HUES64 (cell line): ENCODE results near the gene NLRC5.
"Not testable (repeated sequence)": the region's sequence is repeated elsewhere in the genome, so short reads cannot be mapped to it uniquely, and the experiment has no call there.

Source experiments
- H3K27ac ChIP-seq: 2 replicates; pipeline ENCODE4 v1.7.0; 2013; ENCODE audit warnings: low read depth, low read length, inconsistent platforms
- H3K27me3 ChIP-seq: 2 replicates; pipeline ENCODE4 v1.6.1; 2013; ENCODE audit warnings: mild to moderate bottlenecking, low read length; ENCODE audit not compliant: insufficient read depth
- H3K36me3 ChIP-seq: 2 replicates; pipeline ENCODE4 v1.6.1; 2013; ENCODE audit warnings: mild to moderate bottlenecking, low read length; ENCODE audit not compliant: insufficient read depth
- H3K4me1 ChIP-seq: 2 replicates; pipeline ENCODE4 v1.6.1; 2013; ENCODE audit warnings: mild to moderate bottlenecking, low read length, moderate library complexity; ENCODE audit not compliant: insufficient read depth
- H3K4me3 ChIP-seq: 2 replicates; pipeline ENCODE4 v1.5.1; 2013; ENCODE audit warnings: mild to moderate bottlenecking, low read length, moderate library complexity
- H3K9ac ChIP-seq: 2 replicates; pipeline ENCODE4 v1.6.1; 2013; ENCODE audit warnings: mild to moderate bottlenecking, low read depth, low read length
- H3K9me3 ChIP-seq: 2 replicates; pipeline ENCODE4 v1.6.1; 2013; ENCODE audit warnings: low read depth, low read length; ENCODE audit not compliant: insufficient read depth
- WGBS: fragments of 150-250, 120-280 bp; methylation state at CpG from one replicate; pipeline ENCODE4 v1.1.7; 2013; ENCODE audit warnings: missing lambda C conversion rate; 5-methylcytosine and 5-hydroxymethylcytosine counted together

Gene NLRC5

DNA sequence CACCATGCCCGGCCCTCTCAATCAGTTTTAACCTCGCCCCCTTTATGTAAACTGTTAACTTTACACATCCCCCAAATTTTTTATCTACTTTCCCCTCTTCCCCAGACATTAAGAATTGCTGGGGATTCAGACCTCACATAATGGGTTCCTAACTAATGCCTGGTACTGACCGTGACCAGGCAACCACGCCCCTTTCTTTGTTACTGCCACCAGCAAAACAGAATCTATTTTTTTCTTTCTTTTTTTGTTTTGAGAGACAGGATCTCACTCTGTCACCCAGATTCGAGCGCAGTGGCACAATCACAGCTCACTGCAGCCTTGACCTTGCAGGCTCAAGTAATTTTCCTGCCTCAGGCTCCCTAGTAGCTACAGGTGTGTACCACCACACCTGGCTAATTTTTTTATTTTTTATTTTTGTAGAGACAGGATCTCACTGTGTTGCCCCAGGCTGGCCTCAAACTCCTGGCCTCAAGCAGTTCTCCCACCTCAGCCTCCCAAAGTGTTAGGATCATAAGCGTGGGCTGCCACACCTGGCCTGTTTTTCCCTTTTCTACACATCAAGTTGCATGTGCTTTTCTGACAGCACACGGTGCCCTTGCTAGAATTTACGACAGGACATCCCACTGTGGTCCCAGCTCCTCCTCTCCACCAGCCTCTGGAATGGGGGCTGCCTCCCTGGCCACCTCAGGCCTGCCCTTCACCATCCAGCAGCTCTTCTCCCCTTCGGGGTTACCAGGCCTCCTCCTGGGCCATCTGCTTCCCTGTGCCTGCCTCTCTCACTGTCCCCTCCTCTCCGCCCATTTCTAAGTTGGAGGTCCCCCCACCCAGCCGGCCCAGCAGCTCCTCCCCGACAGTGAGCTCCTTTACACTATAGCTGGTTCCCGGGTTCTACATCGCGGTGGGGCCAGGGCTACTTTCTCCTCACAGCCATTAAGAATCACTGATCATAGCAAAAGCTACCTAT lies 113.8 kb downstream of the NLRC5 start:
- Histone ChIP-seq H3K27me3 (no peaks in the 10 kb centered on the region), H3K27ac (no peak overlapping the region)

DNA sequence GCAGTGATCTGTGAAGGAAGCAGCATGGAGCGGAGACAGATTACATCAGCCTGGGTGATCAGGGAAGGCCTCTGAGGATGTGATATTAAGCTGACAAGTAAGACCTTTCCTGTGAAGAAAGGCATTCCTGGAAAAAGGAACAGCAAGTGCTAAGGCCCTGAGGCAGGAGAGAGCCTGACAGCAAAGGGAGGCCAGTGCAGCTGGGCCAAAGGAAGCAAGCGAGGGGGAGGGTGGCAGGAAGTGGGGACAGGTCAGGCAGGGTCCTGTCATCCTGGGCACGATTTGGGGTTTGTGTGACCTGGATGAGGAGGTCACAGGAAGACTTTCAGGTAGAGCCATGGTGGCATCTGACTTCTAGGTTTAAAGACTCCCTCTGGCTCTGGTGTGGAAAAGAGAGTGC lies 115.3 kb downstream of the NLRC5 start:
- no peaks in the 10 kb centered on the region for H3K9me3 ChIP-seq
- no peaks in the 10 kb centered on the region for H3K36me3 ChIP-seq
- H3K4me1 ChIP-seq = peaks cover 3% of the 10 kb centered on the region; the same call in 1 of the 2 replicates
- no peaks in the 10 kb centered on the region for H3K27me3 ChIP-seq
- H3K4me3 ChIP-seq = no peak overlapping the region
- no peak overlapping the region for H3K27ac ChIP-seq
- H3K9ac ChIP-seq = no peak overlapping the region
- 86% methylated on average over 3 of the region's 3 CpGs for WGBS

More for the DNA sequence above, 113.8 kb downstream of the NLRC5 start:
- Histone ChIP-seq H3K4me3 (no peak overlapping the region), H3K4me1 (peaks cover 3% of the 10 kb centered on the region; the same call in 1 of the 2 replicates), H3K9ac (no peak overlapping the region), H3K9me3 (no peaks in the 10 kb centered on the region), H3K36me3 (no peaks in the 10 kb centered on the region)
- WGBS = 68% methylated on average over 16 of the region's 16 CpGs

DNA sequence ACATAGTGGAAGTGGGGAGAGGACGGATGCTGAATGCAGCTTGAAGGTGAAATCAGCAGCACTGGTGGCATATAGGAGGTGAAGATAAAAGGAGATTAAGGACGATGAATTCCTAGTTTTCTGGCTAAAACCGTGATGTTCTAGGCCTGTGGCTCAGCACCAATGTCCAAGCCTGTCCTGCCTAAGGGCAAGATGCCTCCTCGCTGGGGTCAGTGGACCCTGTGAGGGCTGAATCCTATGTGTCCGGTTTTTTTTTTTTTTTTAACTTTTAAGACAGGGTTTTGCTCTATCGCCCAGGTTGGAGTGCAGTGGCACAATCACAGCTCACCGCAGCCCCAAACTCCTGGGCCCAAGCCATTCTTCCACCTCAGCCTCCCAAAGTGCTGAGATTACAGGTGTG lies 115.8 kb downstream of the NLRC5 start:
- Histone ChIP-seq H3K9ac (no peak overlapping the region), H3K27me3 (no peaks in the 10 kb centered on the region), H3K4me3 (no peak overlapping the region), H3K9me3 (no peaks in the 10 kb centered on the region), H3K36me3 (no peaks in the 10 kb centered on the region), H3K27ac (no peak overlapping the region), H3K4me1 (peaks cover 3% of the 10 kb centered on the region; the same call in 1 of the 2 replicates)
- 92% methylated on average over 7 of the region's 7 CpGs for WGBS

DNA sequence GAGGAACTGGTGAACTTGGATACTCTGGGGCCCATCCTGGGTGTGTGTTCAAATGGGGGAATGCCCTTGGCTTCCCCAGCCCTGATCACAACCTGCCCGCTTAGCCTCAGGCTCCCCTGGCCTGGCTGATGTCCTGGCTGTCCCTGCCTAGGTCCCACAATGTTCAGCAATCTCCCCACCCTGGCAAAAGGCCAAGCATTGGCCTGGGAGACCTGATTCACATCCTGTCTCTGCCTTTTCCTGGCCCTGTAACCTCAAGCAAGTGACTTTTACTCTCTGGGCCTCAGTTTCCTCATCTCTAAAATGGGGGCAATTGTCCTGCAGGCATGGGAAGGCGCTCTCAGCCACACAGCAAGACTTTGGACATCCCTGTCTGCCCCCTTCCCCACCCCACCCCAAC lies 117.4 kb downstream of the NLRC5 start:
- H3K9me3 ChIP-seq = no peaks in the 10 kb centered on the region
- no peaks in the 10 kb centered on the region for H3K36me3 ChIP-seq
- H3K9ac ChIP-seq = no peak overlapping the region
- no peak overlapping the region for H3K27ac ChIP-seq
- 88% methylated on average over 2 of the region's 2 CpGs for WGBS
- H3K4me1 ChIP-seq = peaks cover 3% of the 10 kb centered on the region; the same call in 1 of the 2 replicates
- no peak overlapping the region for H3K4me3 ChIP-seq
- no peaks in the 10 kb centered on the region for H3K27me3 ChIP-seq

DNA sequence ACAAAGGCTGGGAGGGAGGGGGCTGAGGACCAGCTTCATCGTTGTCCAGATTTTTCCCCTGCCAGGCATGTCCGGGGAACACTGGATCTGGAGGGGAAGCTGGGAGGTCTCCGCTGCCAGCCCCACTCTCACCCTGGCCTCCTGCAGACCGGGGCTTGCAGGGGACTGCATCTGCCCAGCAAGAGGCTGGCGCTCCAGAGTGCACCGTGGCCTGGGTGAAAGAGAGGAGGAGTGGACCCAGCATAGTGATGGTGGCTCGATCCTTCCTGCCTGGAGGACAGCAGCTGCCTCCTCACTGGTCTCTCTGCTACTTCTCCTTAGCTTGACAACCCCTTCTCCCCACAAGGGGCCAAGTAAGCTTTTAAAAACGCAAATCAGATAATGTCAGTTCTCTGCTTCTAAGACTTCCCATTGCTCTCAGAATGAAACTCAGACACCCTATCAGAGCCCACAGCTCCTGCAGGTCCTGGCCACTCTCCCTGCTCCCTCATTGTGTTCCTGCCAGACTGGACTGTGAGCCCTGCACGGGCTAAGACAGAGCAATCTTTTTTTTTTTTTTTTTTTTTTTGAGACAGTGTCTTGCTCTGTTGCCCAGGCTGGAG lies 118.1 kb downstream of the NLRC5 start:
- no peak overlapping the region for H3K4me3 ChIP-seq
- no peaks in the 10 kb centered on the region for H3K9me3 ChIP-seq
- WGBS = 82% methylated on average over 9 of the region's 9 CpGs
- H3K36me3 ChIP-seq = no peaks in the 10 kb centered on the region
- H3K4me1 ChIP-seq = peaks cover 3% of the 10 kb centered on the region; the same call in 1 of the 2 replicates
- no peak overlapping the region for H3K9ac ChIP-seq
- H3K27ac ChIP-seq = no peak overlapping the region
- no peaks in the 10 kb centered on the region for H3K27me3 ChIP-seq

DNA sequence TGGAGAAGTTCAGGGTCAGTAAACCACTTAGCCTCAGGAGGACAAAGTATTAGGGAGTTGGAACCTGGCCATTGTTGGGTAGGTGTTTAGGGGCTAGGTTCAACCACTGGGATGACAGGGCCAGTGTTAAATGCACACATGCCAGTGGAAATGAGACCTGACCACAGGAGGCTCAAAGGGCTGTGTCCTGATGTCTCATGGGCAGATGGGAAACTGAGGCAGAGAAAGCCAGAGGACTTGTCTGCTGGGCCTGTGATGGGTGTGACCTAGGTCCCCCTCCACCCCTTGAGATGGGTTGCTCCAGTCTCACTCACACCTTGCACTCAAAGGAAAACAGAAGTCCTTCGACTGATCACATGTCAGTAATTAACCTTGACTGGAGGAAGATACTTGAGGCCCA lies 119.1 kb downstream of the NLRC5 start:
- no peaks in the 10 kb centered on the region for H3K9me3 ChIP-seq
- no peak overlapping the region for H3K27ac ChIP-seq
- no peak overlapping the region for H3K9ac ChIP-seq
- H3K36me3 ChIP-seq = no peaks in the 10 kb centered on the region
- no peak overlapping the region for H3K4me3 ChIP-seq
- 94% methylated on average over 1 of the region's 1 CpG for WGBS
- no peaks in the 10 kb centered on the region for H3K27me3 ChIP-seq
- peaks cover 1% of the 10 kb centered on the region; the same call in 1 of the 2 replicates for H3K4me1 ChIP-seq

DNA sequence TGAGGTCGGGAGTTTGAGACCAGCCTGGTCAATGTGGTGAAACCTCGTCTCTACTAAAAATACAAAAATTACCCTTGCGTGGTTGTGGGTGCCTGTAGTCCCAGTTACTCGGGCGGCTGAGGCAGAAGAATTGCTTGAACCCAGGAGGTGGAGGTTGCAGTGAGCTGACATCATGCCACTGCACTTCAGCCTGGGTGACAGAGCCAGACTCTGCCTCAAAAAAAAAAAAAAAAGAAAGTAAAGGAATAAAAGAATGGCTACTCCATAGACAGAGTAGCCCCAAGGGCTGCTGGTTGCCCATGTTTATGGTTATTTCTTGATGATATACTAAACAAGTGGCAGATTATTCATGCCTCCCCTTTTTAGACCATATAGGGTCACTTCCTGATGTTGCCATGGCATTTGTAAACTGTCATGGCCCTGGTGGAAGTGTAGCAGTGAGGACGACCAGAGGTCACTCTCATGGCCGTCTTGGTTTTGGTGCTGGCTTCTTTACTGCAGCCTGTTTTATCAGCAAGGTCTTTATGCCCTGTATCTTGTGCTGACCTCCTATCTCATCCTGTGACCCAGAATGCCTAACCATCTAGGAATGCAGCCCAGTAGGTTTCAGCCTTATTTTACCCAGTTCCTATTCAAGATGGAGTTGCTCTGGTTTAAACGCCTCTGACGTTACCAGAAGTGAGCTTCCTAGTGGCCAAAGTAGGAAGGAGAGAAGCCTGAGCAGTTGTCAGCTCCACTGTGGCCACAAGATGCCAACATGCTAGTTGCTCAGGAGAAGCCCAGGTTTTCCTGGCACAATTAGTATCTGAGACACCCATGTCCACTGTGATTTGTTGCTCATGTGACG lies 120.1 kb downstream of the NLRC5 start:
- H3K27me3 ChIP-seq, H3K36me3 ChIP-seq, H3K9ac ChIP-seq, H3K4me3 ChIP-seq, H3K4me1 ChIP-seq, H3K27ac ChIP-seq, H3K9me3 ChIP-seq: not testable (repeated sequence)
- 89% methylated on average over 10 of the region's 10 CpGs for WGBS

DNA sequence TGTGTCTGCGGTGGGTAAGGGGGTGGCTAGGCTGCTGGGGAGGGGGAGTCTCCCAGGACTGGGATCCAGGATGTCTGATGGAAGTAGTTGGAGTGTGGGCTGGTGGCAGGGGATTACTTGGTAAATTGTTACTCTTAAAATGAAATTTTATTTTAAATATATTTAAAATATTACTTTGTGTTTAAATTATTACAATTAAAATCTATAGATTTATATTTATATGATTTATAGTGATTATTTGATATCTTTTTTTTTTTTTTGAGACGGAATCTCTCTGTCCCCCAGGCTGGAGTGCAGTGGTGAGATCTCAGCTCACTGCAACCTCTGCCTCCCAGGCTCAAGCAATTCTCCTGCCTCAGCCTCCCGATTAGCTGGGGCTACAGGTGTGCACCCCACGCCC lies 121.6 kb downstream of the NLRC5 start:
- H3K27me3 ChIP-seq = no peaks in the 10 kb centered on the region
- no peaks in the 10 kb centered on the region; the same call in none of the 2 replicates for H3K4me1 ChIP-seq
- H3K9ac ChIP-seq = no peak overlapping the region
- H3K27ac ChIP-seq = no peak overlapping the region
- H3K36me3 ChIP-seq = no peaks in the 10 kb centered on the region
- H3K9me3 ChIP-seq = no peaks in the 10 kb centered on the region
- H3K4me3 ChIP-seq = no peak overlapping the region
- 90% methylated on average over 3 of the region's 4 CpGs for WGBS

DNA sequence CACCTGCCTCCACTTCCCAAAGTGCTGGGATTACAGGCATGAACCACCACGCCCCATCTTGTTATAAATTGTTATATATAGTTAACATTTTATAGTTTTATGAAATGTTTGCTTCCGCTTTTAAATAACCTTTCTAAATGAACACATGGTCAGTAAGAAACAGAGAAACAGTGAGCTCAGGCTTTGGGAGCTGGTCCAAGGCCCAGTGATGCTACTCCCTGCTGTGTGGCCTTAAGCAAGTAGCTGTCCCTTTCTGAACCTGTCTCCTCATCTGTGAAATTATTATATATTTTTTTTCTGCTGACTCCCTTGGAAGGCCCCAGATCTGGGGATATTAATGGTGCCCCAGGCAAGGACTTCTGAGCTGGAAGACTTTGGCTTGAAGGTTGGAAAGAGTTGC lies 122.1 kb downstream of the NLRC5 start:
- H3K4me3 ChIP-seq = no peak overlapping the region
- no peak overlapping the region for H3K9ac ChIP-seq
- no peaks in the 10 kb centered on the region; the same call in none of the 2 replicates for H3K4me1 ChIP-seq
- H3K27ac ChIP-seq = no peak overlapping the region
- H3K36me3 ChIP-seq = no peaks in the 10 kb centered on the region
- no peaks in the 10 kb centered on the region for H3K9me3 ChIP-seq
- H3K27me3 ChIP-seq = no peaks in the 10 kb centered on the region
- 100% methylated on average over 1 of the region's 2 CpGs for WGBS

DNA sequence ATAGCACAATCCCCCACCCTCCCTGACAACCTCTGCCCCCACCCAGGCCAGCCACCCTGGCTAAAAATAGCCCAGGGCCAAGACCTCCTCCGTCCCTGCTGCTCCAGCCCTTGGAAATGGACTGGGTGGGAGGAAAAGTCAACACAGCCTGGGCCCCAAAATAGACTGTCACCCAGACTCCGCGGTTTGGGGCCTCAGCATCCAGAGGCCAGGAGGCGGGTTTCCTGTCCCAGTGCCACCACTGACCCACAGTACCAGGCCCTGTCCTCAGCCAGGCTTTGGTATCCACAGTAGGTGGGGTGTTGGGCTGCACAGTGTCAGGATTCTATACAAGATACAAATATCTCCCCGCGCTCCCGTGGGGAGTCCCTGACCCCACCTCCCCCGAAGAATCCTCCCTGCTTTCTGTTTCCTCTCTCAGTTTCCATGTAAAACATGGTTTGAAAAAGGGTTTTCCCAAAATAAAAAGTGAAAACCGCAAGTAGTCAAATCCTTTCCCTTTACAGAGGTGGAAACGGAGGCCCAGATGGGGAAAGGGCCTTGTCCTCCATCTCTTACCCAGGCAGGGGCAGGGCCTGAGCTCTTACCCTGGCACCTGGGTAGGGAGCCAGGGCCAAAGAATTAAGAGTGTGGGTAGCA lies 123.2 kb downstream of the NLRC5 start:
- WGBS = 89% methylated on average over 10 of the region's 10 CpGs
- no peak overlapping the region for H3K9ac ChIP-seq
- no peaks in the 10 kb centered on the region; the same call in none of the 2 replicates for H3K4me1 ChIP-seq
- H3K36me3 ChIP-seq = no peaks in the 10 kb centered on the region
- H3K27me3 ChIP-seq = no peaks in the 10 kb centered on the region
- no peak overlapping the region for H3K27ac ChIP-seq
- no peak overlapping the region for H3K4me3 ChIP-seq
- no peaks in the 10 kb centered on the region for H3K9me3 ChIP-seq
